ENCODE results near the gene SFSWAP. TPM values are rescaled to one million over a fixed set of nuclear protein-coding genes. Genes with fewer than 3 reads are reported as not detected.
A peak's percentile ranks its signal among the peaks of the same experiment; 100 is the strongest.
"Not testable (repeated sequence)": the region's sequence is repeated elsewhere in the genome, so short reads cannot be mapped to it uniquely, and the experiment has no call there.

Gene SFSWAP
- polyA plus RNA-seq (ENCODE audit: insufficient read length in 3 of 3) = 10 to 100 TPM; 38.9 to 42.7 (median 39.5) TPM

DNA sequence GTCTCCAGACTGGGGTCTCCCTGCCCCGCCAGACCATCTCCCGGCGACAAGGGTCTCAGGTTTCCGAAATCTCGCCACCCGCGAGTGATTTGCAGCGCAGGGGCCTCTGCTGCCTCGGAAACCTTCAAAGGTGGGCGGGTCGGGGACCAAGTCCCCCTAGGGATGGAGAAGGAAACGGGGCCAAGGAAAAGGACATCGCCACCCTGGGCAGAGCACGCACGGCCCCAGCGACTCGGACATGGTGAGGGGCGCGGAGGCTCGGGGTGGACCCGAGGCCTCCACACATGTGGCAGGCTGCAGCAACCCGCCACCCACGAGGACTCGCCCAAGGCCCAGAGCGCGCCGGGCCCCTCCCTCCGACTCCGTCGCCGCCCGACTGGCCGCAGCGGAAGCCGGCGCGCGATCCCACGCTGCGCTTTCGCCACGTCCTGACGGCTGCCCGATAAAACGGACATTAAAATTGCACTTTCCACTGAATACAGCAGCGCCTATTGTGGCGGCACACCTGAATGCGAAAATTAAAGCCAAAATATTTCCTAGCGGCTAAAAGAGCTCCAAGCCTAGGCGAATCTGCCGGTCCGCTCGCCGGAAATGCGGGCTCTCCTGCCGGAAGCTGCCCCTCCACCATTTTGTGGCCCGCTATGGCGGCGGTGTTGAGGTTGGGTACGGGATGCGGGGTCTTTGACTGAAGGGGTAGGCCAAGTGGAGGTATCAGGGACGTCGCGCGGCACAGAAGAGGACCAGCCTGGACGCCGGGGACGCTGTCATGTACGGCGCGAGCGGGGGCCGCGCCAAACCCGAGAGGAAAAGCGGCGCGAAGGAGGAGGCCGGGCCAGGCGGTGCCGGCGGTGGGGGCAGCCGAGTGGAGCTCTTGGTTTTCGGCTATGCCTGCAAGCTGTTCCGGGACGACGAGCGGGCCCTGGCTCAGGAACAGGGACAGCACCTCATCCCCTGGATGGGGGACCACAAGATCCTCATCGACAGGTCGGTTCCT lies at the start of gene SFSWAP:
Gene SFSWAP, plus strand, starts transcription at position 627 of the 994 bp plus-strand sequence. Its CDS starts 140 bp downstream, at position 767.
- peak; percentile 63 to 80 (median 72) for DNase-seq (ENCODE audit: low read depth in 3 of 3, low spot score in 2 of 3)

DNA sequence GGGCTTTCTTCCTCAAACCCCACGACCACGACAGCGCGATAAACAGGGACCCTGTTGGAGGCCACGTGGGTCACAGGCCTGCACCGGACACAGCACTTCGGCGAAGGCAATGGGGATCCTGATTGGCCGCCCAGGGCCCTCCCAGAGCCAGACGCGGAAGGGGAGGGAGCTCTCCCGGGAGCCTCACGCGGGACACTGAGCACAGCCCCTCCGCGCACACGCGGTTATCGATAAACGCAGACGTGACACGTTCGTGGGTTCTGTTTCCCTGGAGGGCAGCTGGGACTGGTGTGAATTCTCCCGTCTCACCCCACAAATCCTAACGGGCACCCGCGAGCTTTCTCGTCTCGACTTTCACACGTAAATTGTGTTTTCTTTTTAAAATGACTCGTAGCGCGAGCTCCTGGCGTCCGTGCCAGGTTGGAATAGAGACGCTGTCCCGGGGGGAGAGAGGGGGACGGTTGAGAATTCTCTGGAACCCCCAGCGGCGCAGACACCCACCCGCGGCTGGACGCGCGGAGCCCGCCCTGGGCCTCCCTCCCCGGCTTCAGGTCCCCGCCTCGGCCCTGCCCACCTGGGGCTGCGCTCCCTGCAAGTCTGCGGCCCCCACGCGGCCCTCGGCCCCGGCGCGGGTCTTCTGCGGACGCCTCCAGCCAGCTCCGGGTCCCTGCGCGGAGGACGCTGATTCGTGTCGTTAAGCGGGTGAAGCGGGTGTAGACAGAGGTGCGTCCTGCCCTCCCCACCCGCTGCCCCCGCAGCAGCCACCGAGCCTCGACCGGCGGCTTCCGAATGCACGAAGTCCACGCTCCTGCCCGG lies 49.5 kb upstream of the SFSWAP start:
- not testable (repeated sequence) for DNase-seq (ENCODE audit: low read depth in 3 of 3, low spot score in 2 of 3)

DNA sequence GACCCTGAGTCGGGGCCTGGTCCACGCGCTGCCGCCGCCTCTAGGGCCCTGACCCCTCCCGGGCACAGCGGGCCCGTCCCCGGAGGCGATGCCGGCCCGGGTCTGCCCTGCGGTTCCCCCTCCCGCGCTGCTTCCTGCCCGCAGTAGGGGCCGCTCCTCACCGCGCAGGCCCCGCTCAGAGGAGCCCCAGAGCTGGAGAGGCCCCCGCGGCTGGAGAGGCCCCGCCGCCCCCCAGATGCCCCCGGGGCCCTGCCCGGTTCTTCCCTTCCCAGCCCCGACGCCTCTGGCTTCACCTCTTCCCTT lies 49.0 kb upstream of the SFSWAP start:
- not testable (repeated sequence) for DNase-seq (ENCODE audit: low read depth in 3 of 3, low spot score in 2 of 3)

DNA sequence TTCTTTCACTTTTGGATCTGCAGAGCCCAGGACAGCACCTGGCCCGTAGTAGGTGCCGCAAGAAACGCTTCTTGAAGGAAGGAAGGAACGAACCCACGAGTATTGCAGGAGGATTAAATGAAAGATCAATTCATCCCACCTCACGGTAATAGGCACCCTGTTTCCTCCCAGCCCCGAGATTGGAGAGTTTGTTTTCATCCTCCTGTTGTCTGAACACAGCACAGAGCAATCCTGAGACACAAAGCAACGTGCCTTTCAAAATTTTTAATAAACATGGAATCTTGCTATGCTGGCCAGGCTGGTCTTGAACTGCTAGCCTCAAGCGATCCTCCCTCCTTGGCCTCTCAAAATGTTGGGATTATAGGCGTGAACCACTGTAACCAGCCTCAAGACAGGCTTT lies 48.5 kb upstream of the SFSWAP start:
- DNase-seq (ENCODE audit: low read depth in 3 of 3, low spot score in 2 of 3) = not testable (repeated sequence)

DNA sequence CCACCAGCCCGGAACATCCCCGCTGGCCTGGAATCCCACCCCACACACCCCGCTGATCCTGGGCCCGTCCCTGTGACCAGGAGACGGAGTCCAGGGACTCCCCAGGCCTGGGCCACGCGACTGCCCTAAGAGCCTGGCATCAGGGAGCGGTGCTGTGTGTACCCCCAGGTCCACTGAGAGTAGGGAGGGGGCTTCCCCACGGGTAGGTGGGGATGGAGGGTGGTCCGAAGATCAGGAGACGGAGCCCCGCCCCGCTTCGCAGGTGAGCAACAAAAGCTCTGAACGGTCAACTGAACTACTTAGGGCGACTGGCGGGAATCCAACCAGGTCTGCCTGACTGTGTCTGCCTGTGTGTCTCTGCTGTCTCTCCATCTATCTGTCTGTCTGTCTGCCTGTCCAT lies 45.2 kb upstream of the SFSWAP start:
- DNase-seq (ENCODE audit: low read depth in 3 of 3, low spot score in 2 of 3) = not testable (repeated sequence)

DNA sequence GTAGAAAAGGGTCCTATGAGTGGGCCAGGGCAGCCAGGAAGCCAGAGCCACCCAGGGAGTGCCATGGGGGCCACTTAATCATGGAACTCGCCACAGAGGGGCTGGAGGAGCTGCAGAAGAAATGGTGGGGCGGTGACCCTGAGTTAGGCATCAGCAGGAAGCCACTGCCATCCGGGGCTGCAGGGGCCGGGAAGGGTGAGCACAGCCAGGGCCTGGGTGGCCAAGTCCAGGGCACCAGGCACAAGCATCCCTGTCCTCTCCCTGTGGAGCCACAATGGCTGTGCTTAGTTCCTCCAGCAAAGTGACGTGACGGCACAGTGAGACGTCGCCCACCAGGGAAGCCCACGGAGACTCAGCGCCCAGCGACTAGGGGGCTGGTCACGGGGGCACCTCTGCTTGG lies 44.4 kb upstream of the SFSWAP start:
- DNase-seq (ENCODE audit: low read depth in 3 of 3, low spot score in 2 of 3) = not testable (repeated sequence)

DNA sequence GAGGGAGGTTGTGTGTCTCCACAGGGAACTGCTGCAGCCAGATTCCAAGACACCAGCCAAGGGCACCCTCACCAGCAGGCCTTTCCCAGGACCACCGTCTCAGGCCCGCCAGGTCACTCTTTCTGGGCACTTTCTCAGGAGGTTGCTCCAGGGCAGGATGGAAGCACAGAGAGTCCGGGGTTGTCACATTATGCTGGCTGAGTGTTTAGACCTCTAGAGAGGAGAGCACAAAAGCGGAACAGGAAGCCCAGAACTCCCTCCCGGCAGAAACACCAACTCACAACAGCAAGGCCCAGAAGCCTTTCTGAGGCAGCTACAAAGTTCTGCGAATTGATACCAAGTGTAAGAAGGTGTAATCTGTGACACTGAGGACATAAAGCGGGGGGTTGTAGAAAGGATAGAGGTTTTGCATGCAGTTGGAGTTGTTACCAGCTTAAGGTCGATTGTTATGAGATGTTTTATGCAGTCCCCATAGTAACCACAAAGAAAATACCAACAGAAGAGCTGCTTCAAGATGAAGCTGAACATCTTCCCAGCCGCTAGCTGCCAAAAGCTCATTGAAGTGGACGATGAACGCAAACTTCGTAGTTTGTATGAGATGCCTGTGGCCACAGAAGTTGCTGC lies 43.8 kb upstream of the SFSWAP start:
- DNase-seq (ENCODE audit: low read depth in 3 of 3, low spot score in 2 of 3) = not testable (repeated sequence)

DNA sequence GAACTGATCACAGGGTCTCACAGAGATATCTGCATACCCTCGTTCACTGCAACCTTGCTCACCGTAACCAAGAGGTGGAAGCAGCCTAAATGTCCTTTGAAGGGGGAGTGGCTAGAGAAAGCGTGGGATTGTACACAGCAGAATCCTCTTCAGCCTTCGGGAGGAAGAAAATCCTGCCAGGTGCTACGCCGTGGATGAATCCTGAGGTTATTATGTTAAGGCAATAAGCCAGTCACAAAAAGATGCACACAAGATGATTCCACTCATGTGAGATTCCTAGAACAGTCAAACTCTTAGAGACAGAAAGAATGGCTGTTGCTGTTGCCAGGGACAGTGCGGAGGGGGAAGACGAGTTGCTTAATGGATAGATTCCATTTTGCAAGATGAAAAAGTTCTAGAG lies 39.6 kb upstream of the SFSWAP start:
- no peak for DNase-seq (ENCODE audit: low read depth in 3 of 3, low spot score in 2 of 3)

DNA sequence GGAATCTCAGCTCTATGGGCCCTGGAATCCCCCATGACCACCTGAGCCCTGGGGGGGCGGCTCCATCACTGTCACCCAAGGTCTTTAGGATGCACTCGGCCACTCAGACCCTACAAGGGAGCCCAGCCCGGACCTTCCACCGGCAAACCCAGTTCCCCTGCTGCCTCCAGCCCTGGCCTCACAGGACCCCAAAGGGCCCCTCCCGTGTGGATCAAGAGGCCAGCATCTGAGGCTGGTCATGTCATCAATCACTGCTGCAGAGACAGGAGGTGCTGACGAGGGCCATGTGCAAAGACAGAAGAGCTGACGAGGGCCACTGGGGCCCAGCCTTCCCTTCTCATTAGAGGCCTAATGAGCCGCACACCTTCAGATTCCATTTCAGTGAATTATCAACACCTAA lies 39.0 kb upstream of the SFSWAP start:
- no peak for DNase-seq (ENCODE audit: low read depth in 3 of 3, low spot score in 2 of 3)

DNA sequence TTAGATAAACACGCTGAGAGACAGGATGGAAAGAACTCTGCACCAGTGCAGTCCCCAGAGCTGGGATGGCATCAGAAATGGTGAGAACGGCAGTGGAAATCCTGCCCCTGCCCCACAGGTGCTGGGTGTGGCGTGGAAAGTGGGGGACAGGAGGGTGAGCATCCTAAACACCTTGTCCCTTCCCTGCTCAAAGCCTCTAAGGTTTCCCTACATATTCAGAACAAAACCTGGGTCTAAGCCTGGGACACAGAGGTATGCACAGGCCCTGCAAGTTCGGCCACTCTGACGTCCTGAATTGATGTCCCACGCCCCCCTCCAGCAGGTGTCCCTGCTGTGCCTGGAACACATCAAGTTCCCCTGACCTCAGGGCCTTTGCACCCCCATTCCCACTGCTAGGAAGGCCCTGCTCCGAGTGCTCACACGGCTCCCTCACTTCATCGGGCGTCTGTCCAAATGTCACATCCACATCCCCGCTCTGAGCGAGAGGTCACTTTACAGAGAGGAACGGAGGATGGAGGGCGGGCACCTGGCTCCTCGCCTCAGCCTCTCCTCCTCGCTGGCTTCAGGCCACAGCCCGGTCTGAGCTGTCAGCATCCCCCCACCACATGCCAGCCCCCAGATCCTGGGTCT lies 38.5 kb upstream of the SFSWAP start:
- no peak for DNase-seq (ENCODE audit: low read depth in 3 of 3, low spot score in 2 of 3)

DNA sequence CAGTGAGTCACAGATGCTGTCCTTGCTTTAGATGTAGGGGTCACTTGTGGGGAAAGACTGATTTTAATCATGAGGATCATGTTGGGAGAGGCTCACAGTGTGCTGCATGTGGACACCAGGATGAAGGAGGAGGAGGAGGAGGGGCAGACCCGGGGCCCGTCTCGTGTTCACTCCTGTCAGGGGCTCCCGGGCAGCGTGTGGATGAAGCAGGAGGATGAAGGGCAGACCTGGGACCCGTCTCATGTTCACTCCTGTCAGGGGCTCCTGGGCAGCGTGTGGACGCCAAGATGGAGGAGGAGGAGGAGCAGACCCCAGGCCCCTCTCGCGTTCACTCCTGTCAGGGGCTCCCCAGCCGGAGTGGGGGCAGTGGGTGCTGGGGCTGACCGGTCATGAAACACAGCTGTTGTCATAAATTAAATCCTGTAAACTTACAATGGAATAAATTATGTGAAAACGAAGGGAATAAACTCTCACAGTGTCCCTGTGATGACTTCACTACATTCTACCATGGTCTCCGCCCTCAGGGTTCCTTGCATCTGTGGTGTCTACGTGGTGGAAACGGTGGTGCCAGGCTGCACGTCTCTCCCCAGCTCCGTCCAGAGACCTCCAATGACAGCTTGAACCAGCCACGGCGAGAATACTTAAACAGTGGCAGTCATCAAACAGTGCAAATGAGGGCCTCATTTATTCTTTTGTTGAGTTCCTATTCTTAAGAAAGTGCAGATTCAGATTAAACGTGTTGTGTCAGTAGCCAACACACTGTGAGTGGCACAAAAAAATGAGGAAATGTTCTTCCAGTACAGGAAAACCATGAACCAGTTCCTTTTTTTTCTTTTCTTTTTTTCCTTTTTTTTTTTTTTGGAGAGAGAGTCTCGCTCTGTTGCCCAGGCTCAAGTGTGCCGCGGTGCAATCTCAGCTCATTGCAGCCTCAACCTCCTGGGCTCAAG lies 37.7 kb upstream of the SFSWAP start:
- no peak for DNase-seq (ENCODE audit: low read depth in 3 of 3, low spot score in 2 of 3)

DNA sequence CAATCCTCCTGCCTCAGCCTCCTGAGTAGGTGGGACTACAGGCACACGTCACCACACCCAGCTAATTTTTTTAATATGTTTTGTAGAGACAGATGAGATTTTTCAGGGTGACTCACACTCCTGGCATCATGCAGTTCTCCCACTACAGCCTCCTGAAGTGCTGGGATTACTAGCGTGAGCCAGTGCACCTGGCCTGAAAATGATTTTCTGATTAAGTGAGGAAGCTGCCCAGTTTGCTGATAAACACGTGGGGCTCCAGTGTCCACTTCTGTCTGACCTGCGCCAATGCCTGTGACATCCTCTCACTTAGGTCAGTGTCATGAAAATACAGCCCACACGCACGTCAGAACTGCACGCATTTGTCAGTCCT lies 37.0 kb upstream of the SFSWAP start:
- DNase-seq (ENCODE audit: low read depth in 3 of 3, low spot score in 2 of 3) = no peak

DNA sequence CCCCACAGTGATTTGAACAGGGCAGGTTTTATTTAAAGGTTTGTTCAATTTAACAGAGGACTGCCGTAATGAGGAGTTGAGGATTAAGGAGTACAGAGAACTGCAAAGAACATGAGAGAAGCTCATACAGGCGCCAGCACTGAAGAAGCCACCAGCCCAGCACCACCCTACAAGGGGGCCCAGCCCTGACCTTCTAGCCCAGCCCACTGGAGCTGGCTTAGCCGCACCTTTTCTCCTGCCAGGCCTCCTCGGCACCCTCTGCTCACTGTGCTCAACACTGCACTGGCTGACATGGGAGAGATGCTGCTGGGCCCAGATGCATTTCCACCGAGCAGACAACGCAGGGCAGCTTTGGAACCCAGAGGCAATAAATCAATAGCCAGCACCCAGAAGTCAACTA lies 36.5 kb upstream of the SFSWAP start:
- DNase-seq (ENCODE audit: low read depth in 3 of 3, low spot score in 2 of 3) = no peak

DNA sequence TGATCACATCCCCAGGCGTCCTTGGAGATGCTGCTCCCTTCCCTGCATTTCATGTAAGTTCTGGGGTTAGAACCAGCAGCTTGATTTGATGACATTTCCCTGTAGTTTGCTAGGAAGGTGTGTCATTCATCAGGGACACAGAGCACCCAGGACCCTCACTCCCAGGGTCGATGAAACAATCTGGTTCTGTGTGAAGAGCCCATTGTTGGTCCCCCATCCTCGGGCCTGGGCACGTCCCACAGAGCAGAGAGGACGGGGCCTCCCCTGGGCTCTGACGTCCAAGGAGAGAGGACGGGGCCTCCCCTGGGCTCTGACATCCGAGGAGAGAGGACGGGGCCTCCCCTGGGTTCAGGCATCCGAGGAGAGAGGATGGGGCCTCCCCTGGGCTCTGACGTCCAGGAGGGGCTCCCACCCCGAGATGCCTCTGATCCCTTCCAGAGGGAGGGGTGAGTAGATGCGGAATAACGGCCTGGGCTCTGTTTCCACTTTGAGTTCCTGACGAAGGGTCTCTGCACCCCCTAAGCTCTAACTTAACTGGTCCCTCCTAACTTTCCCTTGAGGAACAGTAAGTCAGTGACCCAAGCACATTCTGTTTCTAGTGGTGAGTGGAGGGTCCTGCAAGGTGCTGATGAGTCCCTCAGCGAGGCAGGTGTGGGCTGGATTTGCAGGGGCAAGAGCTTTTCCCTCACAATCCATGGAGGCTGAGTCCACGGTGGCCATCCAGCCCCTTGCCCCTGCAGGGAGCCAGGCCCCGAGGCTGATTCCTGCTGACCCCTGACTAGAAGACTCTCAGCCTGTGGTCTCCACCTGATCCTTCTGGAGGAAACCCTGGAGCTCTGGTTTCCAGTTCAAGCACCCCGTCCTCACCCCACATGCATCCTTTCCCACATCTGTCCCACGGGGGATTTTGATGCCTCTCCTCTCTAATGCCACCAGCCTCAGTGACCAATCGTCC lies 35.5 kb upstream of the SFSWAP start:
- DNase-seq (ENCODE audit: low read depth in 3 of 3, low spot score in 2 of 3) = no peak

DNA sequence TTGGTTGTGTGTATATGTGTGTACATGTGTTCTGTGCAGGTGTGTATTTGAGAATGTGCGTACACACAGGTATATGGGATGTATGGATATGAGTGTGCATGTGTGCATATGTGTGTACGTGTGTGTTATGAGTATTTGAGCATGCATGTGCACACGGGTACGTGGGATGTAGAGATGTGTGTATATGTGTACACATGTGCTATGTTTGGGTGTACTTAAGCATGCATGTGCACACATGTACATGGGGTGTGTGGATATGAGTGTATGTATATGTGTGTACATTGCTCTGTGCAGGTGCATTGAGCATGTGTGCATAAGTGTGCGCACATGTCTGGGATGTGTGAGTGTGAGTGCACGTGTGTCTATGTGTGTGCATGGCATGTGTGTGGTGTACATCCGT lies 34.3 kb upstream of the SFSWAP start:
- no peak for DNase-seq (ENCODE audit: low read depth in 3 of 3, low spot score in 2 of 3)

DNA sequence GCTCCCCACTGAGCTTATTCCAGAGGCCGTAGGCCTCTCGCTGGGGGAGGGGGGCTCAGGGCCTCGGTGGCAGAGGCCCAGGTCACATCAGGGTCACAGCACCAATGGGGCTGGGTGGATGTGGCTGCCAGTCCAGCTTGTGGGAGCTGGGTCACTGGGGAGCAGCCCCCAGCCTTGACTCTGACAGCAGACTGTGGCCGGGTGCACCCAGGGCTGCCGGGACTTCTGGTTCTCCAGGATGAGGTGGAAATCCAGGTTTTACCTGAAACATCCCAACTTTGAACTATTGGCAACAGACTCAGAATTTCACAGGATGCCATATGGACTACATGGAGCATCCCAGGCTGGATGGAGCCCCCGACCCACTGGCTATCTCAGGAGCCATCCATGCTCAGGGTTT lies 33.8 kb upstream of the SFSWAP start:
- DNase-seq (ENCODE audit: low read depth in 3 of 3, low spot score in 2 of 3) = not testable (repeated sequence)

DNA sequence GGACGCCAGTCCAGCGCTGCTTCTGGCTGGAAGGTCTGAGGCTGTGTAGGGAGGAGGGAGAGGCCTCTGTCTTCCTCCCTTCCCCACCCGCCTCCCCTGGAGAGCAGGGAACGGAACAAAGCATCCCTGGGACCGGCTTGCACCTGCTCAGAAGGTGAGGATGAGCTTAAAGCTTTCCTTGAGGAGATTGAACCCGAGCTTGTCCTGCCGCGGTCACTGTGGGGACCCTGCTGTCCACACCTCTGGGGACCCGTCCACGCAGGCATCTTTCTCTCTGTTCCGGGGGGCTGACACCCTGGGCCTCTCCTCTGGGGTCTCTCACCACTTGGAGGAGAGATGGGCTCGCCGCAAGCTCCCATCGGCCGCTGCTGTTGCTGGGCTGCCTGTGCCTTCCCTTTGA lies 33.2 kb upstream of the SFSWAP start:
- DNase-seq (ENCODE audit: low read depth in 3 of 3, low spot score in 2 of 3) = no peak

DNA sequence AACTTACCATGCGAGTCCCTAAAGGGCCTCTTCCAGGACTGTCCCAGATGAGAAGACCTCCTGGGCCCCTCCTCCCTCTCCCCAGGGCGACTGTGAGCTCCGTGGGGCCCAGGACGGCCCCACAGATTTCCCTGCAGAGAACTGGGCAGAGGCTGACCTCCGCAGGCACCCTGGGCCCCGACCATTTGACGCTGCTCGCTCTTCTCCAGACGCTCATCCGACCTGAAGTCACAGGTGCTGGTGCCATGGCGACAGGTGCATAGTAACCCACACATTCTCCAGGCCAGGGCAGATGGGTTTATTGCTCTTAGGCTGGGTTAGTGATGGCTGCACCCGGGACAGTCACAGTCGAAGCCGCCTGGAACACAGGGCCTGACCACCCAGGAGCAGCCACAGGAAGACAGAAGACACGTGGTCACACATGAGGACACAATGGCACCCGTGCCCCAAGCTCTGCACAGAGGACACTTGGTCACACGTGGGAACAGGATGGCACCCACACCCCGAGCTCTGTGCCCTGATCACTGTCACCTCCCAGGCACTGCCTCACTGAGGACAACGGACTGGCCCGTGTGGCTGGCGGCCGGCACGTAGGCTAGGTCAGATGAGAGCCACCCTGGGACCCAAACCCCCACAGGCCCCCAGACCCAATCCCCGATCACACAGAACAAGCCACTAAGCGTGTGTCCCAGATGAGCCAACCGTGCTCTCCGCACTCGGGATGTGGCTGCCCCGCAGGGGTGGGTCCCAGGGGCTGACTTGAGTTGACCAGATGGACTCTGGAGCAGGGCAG lies 32.3 kb upstream of the SFSWAP start:
- not testable (repeated sequence) for DNase-seq (ENCODE audit: low read depth in 3 of 3, low spot score in 2 of 3)

Measured in right renal cortex interstitium (tissue), 3 donors.